AG10803 (cell line): Measurements from ENCODE around the gene PTMS.
A peak's percentile ranks its signal among the peaks of the same experiment; 100 is the strongest.

Experiments
- DNase-seq: peaks from one replicate; pipeline ENCODE4 v3.0.0; 2010; ENCODE audit warnings: low read depth
- H3K4me3 ChIP-seq: 2 replicates; pipeline ENCODE4 v1.5.1; 2011; ENCODE audit warnings: mild to moderate bottlenecking, low read length, control low read depth
- TF ChIP-seq, protein P1 (sequence below): conservative IDR thresholded peaks from 2 replicates; pipeline ENCODE4 v1.5.1; 2011; ENCODE audit warnings: mild to moderate bottlenecking, low read length, control low read depth, inconsistent platforms

The PTMS gene

GRCh38 chr12:6765634-6766581 lies at the start of gene PTMS:
Gene PTMS, plus strand, starts transcription at chr12:6766363. Its CDS starts 343 bp downstream, at chr12:6766706.
- DNase-seq: peak; percentile 91
- TF ChIP-seq, protein P1, sequence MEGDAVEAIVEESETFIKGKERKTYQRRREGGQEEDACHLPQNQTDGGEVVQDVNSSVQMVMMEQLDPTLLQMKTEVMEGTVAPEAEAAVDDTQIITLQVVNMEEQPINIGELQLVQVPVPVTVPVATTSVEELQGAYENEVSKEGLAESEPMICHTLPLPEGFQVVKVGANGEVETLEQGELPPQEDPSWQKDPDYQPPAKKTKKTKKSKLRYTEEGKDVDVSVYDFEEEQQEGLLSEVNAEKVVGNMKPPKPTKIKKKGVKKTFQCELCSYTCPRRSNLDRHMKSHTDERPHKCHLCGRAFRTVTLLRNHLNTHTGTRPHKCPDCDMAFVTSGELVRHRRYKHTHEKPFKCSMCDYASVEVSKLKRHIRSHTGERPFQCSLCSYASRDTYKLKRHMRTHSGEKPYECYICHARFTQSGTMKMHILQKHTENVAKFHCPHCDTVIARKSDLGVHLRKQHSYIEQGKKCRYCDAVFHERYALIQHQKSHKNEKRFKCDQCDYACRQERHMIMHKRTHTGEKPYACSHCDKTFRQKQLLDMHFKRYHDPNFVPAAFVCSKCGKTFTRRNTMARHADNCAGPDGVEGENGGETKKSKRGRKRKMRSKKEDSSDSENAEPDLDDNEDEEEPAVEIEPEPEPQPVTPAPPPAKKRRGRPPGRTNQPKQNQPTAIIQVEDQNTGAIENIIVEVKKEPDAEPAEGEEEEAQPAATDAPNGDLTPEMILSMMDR: no peak
- H3K4me3 ChIP-seq: peak within 1 kb of the TSS; percentile 87

DNA sequence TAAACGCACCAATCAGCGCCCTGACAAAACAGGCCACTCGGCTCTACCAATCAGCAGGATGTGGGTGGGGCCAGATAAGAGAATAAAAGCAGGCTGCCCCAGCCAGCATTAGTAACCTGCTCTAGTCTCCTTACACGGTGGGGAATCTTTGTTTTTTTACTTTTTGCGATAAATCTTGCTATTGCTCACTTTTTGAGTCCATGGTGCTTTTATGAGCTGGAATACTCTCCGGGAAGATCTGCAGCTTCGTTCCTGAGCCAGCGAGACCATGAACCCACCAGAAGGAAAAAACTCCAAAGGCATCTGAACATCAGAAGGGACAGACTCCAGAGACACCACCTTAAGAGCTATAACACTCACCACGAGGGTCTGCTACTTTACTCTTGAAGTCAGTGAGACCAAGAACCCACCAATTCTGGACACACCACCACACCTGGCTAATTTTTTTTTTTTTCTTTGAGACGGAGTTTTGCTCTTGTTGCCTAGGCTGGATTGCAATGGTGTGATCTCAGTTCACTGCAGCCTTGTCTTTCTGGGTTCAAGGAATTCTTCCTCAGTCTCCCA lies 49.2 kb upstream of the PTMS start:
- no peak overlapping the region for H3K4me3 ChIP-seq
- DNase-seq: no peak
- TF ChIP-seq, protein P1: no peak

DNA sequence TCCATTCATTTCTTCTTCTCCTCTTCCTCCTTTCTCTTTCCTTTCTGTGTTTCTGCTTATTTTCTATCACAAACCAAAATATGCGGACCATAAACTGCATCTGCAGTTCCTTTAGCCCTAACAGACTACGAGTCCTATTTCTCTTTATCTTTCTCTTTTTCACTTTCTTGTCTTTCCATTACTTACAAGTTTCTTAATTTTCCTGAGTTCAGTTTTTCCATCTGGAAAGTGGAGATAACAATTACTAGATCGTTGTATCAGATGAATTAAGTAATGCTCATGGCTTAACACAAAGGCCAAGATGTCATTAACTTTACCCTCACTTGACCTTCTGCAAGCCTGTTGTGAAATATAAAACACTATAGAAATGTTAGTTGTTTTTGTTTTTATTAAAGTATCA lies 43.3 kb upstream of the PTMS start:
- no peak for DNase-seq
- TF ChIP-seq, protein P1: no peak
- H3K4me3 ChIP-seq: no peak overlapping the region

DNA sequence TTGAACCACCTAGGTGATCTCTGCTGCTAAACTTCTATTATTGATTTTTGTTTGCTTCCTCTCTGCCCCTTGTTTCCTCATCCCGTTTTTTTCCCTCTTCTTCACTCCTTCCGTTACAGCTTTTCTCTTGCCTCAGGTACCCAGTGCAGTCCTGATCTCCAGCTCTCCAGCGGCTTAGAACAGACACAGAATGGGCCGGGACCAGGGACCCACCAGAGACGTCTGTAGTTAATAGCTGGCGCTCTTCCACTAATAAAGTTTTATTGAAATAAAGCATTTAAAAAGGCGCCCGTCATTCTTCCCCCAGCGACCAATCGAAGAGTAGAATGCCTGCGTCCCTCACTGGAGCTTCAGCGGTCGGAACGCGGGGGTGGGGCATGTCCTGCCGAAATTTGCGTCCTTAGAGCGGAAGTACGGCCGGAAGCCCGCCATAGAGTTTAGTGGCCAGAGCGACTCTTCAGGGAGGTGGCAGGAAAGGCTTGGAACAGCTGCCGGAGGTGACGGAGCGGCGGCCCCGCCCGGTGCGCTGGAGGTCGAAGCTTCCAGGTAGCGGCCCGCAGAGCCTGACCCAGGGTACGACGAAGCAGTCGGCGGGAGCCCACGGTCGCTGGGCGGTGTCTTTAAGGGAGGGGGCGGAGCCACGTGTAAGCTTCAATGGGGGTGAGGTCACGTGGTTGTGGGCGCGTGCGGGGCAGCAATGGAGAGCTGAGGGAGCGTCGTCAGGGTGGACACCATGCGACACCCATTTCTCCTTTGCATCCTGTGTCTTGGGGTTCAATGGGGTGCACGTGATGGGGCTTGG lies 42.4 kb upstream of the PTMS start, which contains the start of gene COPS7A:
Gene COPS7A (plus strand): TSS at position 440 of the 802 bp plus-strand sequence. CDS start 611 bp downstream, outside the sequence.
- TF ChIP-seq, protein P1: no peak
- peak within 1 kb of the TSS; percentile 84 for H3K4me3 ChIP-seq
- DNase-seq: peak; percentile 96

- TF ChIP-seq, protein P1: no peak
- no peak for DNase-seq
- peak overlapping the region; percentile 84 for H3K4me3 ChIP-seq
These were observed 41.8 kb upstream of the PTMS start for GRCh38 chr12:6724409-6724797.

GRCh38 chr12:6725350-6725749 lies 40.8 kb upstream of the PTMS start:
- no peak for DNase-seq
- TF ChIP-seq, protein P1: no peak
- H3K4me3 ChIP-seq: no peak overlapping the region
